ENCODE results near the gene ABCC10.

DNA sequence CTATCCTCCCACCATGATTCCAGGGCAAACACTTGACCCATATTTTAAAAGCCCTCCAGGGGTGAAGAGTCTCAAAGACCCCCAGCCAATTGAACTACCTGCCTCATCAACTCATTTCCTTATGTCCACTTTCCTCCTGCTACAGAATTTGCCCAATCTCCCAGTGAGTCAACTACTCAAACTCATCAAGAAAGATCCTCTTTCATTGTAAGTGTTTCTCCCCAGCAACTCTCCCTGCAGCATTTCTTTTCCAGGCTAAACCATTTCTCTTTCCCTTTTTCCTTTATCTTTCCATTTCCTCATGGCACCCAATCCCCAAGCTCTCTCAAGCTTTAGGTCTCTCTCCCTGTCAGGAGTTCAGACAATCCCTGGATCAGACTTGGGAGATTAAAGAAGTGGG lies 26.5 kb downstream of the ABCC10 start:
- TF ChIP-seq GATA2 (IDR thresholded peaks at IDR 0.05; ENCODE audit: low read depth, low read length): no peak
- TF ChIP-seq GATA3 (IDR thresholded peaks at IDR 0.05; ENCODE audit: low read depth, low read length): no peak

Data from SH-SY5Y (cell line).